Stromal cell of bone marrow (primary cell): ENCODE data around the gene SDCCAG8.

Experiments used
- DNase-seq: peaks from one replicate; pipeline ENCODE4 v3.0.0-alpha.2; 2012; ENCODE audit warnings: low read depth

SDCCAG8 gene

DNA sequence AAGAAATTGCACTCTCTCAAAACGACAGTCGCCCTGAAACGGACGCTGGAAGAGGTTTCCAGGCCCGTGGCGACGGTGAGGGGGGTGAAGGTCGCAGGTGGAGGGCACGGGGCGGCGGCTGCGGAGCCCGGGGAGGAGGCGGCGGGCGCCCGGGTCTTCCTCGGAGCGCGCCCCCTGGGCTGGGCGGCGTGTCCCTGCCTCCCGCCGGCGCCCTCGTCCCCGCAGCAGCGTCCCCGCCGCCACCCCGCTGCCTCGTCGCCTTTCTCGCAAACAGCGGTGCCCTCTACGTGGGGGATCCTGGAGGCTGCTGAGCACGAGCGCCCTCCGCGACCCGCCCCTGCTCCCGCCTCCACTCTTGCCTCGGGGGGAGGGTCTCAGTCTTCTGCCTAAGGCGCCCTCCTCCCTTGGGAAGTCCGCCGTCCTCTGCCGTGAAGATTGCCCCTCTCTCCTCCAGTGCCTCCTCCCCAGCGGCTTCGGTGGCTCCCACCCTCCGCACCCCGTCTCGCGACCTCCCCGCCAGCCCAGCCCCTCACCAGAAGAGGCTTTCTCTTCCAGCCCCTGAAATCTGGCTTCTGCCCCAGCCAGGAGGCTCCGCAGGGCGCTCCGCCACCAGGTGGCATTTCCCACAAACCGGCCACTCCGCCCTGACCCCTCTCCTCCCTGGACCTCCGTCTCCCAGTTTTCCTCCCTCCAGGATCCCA lies 227.4 kb downstream of the SDCCAG8 start:
- no peak for DNase-seq

DNA sequence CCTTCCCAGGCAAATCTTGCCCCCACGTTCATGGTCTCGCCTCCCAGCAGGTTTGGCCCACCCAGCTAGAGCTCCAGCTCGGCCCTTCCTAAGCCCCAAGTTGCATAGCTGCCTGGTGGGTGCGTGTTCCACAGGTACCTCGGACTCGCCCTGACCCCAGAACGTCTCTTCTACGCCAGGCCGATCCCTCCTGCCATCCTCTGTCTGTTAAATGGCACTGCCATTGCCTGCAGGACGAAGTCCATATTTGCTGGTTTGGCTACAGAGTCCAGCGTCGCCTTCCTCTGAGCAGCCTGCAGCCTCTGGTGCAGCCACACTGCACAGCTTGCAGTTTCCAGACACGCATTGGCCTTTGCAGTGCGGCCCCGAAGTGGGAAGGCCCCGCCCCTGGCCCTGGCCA lies 228.1 kb downstream of the SDCCAG8 start:
- DNase-seq: no peak

DNA sequence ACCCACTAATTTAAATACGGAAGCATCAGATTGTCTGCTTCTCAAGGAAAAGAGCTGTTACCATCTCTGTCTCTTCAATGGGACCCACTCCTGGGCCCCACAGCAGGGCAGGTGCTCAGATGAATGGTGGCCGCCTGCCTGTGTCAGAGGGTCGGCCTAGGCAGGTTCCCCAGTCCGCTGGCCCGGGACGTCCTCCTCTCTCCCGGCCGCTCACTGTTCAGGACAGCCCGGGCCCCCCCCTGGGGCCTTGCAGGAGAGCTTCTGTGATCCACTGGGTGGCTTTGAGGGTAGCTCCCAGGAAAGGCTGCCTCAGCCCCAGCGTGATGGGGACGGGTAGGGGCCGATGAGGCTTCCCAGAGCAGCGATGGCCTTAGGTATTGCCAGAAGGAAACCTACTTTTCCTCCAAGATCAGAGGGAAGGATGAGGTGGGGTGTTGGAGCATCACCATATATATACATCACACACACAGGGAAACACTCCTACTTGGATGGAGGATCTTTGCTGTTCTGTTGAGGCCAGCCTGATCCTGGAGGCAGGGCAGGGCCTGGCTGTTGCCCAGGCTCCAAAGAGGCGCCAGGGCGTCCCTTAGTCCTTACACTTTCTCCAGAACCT lies 231.3 kb downstream of the SDCCAG8 start:
- no peak for DNase-seq

DNA sequence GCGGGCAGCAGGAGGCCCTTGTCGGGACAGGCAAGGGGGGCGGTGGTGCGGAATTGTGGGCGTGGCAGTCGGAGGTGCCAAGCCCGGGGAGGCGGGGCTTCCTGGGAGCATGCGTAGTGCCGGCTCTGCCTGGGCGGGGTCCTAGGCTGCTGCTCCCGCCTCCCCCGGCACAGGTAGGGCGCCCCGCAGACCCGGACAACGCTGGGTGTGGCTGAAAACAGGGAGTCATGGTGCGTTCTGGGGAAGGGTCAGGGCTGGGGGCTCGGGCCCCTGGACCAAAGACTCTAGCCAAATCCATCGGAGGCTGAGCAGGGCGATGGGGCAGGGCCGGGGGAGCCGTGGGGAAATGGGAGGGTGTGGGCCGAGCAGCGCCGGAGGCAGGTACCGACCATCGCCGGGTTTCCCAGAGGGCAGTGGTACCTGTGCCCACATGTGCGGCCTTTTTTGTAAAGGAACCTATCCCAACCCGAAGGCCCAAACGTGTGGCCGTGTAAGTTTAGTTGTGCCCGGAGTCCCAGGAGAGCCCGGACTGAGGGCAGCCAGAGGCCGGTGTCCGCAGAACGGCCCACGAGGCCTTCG lies 231.9 kb downstream of the SDCCAG8 start:
- no peak for DNase-seq

DNA sequence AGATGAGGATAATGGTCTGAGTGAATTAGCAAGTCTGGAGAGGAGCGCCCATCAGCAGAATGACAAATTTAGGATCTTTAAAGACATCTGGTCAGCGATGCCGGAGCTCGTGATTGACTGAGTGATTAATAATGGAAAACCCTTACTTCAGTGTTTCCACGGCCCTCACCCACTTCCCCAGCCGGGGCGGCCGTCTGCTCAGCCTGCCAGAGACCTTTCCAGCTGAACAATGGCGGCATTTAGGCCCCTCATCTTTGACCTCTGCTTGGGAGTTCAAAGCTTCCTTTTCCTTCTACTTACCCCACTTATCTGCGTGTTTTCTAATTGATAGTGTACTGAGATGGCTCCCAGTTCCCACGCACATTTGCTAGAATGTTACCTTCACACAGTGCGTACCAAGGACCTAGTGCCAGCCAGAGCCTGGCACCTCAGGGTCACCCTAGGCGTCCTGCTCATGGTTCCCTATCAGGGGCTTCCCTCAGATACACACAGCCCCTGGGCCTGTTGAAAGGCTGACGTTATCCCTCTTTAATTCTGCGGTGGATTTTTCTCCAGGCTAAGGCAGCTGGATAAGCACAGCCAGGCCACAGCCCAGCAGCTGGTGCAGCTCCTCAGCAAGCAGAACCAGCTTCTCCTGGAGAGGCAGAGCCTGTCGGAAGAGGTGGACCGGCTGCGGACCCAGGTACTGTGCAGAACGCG lies 232.8 kb downstream of the SDCCAG8 start:
- no peak for DNase-seq

DNA sequence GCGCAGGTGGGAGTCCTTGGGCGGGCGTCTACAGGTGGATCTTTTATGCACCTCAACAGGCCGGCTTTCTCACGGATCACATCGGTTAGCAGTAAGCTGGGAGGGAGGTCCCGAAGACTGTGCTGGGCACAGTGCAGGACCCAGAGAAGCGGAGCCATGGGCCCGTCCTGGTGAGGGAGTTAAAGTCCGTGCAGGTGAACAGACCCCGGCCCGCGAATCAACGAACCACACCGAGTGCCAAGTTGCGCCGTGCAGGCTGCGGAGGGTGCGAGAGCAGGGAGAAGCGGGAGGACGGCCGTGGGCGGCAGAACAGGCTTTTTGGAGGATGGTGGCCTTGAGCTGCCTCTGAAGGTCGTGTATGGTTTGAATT lies 233.3 kb downstream of the SDCCAG8 start:
- DNase-seq: no peak

DNA sequence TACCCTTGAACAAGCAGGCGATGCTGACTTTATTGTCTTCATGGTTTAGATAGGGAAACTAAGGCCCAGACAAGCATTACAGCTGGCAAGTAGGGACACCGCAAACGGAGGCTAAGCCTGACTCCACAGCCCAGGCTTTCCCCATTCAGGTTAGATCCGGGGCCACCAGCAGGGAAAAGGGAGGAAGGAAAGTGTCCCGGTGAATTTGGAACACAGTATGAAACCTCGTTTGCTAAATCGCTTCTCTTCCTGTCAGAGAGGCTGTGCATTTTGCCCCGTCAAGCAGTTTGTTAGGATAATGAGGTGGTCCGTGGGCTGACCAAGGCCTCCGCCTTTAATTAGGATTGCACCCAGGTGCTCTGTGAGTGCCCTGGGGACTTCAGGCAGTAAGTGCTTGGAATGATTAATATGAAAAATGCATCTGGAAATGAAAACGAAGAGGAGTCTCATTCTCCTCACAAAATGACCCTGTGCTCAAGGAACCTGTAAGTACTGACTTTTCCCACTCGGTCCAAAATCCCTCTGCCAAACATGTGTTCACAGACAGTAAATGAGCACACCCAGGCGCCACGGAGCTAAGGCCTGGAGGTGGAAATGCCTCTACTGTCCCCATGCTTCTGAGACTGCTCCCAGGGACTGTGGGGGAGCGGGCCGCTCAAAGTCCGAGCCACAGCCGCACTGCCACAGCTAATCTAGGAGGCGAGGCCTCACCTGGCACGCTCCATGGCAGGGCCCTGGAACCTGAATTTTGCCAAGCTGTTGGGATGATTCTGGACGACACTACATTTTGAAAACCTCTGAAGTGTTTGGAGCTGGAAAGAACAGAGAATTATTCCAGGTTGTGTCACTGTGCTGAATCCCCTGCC lies 234.1 kb downstream of the SDCCAG8 start:
- DNase-seq: no peak

DNA sequence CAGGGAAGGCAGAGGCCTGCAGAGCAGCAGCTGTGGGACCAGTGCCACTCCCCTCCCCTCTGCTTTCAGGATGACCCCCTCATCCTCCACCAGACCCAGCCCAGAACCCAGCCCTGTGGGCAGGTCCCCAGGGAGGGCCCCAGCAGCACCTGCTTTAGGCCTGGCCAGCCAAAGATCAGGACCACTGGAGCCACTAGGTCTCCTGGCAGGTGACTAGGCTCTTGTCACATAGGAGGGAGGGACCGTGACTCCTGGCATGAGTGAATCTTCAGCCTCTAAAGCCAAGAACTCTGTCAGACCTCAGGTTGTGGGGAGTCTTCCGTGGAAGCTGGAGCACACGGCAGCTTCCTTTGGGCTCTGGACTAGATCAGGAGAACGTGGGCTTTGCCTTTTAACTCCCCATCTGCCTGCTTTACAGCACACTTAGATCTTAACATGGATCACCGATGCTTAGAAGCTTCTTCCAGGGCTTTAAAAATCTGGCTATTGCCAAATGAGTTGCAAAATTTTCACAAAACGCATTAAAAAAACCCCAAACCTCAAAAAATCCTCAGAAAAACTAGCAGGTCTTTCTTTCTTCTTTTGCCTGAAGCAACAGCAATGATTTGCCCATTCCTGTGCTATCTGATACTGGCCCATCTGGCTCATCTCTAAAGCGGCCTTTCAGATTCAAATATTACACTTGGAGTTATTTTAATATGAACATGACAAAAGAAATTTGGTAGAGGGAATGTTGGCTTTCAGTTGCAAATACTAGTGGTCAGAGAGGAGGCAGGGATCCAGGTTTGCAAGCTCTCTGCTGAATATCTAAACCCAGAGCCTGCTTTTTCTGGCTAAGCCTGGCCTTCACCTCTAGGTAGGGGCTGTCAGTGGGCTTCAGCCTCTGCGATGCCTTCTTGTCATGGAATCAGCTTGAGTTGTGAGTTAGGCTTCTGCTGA lies 235.2 kb downstream of the SDCCAG8 start:
- no peak for DNase-seq

DNA sequence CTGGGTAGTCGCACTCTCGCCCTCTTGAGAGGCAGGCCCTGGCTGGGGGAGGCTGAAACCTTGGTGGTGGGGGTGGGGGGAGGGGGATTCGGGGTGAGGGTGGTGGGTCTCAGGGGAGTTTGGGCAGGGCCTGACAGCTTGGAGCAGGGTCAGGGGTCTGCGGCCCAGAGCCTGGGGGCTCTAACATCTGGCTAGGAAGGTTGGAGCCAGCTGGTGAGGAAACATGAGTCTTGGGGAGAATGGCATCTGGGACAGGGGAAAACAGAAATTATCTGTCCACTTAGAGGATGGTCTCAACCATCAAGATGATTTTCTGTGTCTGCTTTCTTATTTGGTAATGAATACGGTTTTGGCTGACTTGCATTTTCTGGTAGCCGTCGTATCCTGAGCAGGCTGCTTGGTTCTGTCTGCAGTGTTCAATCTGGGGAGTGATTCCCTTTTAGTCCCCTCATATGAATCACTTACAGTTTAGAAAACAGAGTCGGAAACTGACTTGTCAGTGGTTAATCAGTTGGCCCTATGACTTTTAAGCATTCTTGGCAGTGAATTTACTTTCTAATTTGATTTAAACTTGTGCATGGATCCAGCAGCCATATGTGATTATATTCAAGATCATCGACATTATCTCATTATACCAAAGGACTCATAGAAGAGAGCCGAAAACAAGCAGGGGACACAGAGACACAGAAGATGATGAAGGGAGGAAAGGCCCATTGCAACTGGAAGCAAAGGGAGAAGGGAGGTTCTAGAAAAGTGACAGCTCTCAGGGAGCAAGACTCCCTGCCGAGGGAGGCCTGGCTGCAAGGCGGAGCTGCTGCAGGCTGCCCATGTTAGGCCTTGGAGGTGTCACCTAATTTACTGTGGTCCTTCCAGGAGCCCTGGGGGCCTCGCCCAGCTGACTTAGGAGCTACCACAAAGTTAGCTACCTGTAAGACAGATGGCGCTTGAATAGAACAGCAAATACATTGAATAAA lies 237.6 kb downstream of the SDCCAG8 start:
- no peak for DNase-seq

DNA sequence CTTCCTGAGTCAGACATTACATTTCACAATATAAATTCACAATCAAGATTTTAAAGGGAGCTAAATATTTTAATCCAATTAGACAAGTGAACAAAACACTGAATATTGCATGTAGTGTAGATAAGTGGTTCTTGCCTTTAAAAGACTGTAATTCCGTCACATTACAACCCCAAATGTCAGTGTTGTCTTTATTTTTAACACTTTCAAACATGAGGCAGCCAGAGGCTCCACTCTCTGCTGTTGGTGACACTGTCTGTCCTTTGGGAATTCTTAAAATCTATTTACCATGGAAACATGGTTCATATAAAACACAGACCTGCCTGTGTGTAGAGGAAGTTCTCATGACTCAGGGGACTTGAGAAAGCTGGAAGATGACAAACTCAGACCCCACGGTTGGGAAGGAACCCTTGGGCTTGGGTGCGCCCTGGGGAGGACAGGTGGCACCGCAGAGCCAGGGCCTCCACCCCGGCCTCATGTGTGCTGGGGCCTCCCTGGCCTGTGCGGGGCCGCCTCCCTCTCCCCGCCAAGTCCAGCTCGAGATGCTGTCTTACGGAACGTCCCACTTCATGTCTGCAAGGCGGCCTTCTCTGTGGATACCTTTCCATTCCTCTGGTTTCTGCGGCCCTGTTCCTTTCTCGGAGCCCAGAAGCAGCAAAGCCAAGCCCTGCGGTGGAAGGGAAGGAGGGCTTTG lies 239.0 kb downstream of the SDCCAG8 start:
- no peak for DNase-seq

DNA sequence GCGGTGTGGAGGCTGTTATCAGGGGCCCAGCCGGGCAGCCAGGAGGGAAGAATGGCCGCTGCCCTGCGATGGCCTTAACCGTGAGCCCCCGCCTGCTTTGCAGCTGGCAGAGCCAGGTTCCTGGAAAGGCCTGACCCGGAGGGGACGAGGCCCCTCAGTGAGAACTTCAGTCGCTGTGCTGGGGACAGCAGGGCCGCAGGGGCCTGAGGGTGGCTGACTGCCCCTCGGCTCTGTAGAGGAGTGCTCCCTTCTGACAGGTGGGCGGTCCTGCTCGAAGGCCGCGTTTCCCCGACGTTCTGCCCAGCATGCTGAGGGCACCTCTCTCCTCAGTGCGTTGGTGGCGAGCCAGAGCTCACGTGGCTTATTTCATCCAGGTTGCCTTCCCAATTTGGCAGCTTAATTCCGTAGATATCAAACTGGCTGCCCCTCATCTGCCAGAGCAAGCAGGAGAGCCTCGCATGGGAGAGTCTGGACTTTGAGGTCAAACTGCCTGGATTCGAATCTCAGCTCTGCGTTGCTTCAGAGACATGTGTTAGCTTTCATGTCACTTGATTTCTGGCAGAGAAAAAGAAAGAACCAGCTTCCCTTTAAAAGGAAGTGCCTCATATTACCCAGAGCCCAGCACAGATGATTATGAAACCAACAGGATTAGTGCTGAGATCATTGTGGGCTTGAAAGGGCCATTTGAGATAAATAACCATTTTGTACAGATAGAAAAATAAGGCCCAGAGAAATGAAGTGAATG lies 239.8 kb downstream of the SDCCAG8 start:
- DNase-seq: peak; percentile 55

DNA sequence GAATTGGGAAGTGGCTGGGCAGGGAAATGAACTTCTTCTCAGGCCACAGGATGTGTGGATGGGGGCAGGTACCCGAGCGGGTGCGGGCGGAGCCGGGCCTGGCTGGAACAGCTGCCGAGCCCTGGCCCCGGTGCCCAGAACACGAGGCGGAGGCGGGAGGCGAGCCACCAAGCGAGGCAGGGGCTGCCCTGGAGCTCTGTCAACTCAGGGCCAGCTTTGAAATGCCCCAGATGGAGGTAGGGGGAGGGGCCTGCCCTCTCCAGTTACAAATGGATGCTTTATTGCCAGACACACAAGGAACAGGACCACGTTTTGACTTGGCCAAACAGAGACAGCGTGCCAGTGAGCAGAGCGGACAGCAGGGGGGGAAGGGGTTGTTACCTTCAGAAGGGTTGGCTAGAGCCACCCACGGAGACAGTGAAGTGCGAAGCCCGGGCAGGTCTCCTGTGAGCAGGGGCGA lies 240.4 kb downstream of the SDCCAG8 start:
- DNase-seq: no peak

DNA sequence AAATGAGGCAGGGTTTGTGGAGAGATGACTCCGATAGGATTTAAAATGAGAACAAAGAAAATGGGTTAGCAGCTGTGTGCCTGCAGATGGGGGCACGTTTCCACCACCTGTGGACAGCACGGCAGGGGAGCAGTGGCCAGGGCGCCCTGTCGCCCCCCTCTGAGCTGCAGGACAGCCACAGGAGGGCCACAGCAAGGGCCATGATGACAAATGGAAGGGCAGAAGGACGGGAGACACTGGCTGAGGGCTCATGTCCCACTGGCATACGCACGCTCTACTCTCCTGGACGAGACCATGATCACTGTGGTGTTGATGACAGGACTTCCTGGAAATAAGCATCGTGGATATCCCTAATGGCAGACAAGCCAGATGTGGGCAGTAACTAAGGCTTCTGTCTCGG lies 241.0 kb downstream of the SDCCAG8 start:
- DNase-seq: no peak

DNA sequence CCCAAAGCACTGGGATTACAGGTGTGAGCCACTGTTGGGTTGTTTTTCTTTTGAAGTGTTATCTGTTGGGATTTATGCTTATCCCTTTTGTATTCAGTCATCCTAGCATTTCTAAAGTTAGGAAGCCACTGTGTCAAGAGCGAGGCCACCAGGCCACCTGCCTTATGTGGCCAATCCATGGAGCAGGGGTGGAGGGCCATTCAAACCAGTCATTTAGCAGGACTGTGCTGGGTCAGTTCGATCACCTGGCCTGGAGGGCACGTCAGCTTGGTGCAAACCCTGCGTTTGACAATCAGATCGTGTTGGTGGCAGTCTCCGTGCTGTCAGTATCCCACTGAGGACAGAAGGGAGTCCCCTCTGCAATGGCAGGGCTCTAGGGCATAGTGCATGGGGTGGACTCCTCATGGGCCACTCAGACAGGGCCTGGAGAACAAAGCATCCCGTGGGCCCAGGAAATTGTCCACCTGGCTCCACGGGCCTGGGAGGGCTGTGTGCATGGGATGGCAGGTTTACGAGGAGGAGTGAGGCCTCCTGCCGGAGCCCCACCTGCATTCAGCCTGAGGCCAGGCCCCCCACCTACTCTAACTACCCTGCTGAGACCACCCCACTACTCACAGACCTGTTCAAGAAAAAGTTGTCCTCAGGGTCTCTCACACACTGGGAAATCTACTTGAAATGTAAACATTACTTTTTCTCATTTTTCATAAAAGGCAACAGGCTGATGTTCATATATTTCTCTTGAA lies 242.3 kb downstream of the SDCCAG8 start:
- DNase-seq: no peak

DNA sequence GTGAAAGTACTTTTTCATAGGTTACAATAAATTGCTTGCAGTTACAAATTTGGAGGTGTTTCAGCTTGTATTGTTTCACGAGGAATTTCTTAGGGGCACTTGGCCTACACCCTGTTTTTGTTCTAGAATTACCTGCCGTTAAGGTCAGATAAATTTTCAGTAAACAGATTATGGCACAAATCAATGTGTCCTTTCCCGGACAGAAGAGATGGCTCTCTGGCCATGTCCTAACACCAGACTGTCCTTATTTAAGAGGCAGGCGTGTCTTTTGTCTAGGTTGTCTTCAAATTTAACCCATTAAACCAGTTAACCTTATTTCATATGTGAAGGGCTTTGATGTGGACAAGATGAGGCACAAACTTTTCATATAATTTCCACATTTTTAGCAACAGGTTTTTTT lies 243.4 kb downstream of the SDCCAG8 start:
- DNase-seq: no peak

DNA sequence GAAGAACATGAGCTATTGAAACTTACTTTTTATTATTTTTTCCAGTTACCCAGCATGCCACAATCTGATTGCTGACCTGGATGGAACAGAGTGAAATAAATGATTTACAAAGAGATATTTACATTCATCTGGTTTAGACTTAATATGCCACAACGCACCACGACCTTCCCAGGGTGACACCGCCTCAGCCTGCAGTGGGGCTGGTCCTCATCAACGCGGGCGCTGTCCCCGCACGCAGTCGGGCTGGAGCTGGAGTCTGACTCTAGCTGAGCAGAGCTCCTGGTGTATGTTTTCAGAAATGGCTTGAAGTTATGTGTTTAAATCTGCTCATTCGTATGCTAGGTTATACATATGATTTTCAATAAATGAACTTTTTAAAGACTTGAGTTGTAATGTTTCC lies 243.9 kb downstream of the SDCCAG8 start:
- no peak for DNase-seq

DNA sequence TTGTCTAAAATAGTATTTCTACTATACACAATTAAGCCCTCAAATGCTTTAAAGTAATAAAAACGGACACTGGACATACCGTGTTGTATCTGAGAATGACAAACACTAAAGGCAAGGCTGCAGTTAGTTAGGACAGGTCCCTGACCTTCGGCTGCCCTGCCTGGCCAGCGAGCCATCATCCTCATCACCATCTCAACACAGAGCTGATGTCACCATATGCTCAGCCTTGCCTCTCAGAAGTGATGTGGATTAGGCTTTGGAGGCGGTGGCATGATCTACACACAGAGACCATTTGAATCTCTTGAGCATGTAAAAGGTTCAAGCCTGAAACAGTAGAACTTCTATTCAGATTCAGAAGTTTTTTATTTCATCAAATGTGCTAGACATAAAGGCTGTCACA lies 244.7 kb downstream of the SDCCAG8 start:
- no peak for DNase-seq

DNA sequence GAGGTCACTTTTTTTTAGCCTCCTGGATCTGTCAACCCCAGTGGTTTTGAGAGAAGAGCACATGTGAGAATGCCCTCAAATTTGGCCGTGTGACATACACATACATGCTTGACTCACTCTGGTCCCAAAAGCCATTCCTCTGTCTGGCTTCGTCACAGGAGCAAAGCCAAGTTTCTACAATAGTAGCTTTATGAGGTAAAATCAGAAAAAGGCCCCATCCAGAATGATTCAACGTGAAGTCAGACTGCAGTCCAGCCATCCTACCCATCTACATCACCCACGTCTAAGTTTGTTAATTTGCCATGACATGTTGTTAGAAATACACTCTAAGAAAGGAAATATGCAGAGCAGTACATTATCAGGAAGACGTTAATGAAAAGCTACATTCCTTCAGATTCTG lies 245.2 kb downstream of the SDCCAG8 start:
- DNase-seq: peak; percentile 75
